OCI-LY1 (cell line): ENCODE results near the gene TTC16.

ENCODE experiments used
- H2AFZ ChIP-seq: fragments of 200-600 bp; sonication (generic), shearing (Covaris generic); 2 replicates; pipeline ENCODE4 v1.6.0; 2014; ENCODE audit warnings: antibody characterized with exemption, mild to moderate bottlenecking, low read length
- H3F3A ChIP-seq: fragments of 200-600 bp; sonication (generic), shearing (Covaris generic); 2 replicates; pipeline ENCODE4 v1.6.0; 2014; ENCODE audit warnings: mild to moderate bottlenecking, antibody characterized with exemption, low read length, moderate library complexity; ENCODE audit not compliant: insufficient read depth
- H3K27ac ChIP-seq: fragments of 200-600 bp; sonication (generic); 2 replicates; pipeline ENCODE4 v1.5.1; 2014; ENCODE audit warnings: low read length, mixed run types, mild to moderate bottlenecking, low read depth; ENCODE audit not compliant: poor library complexity, severe bottlenecking
- H3K27me3 ChIP-seq: fragments of 200-600 bp; sonication (generic); 2 replicates; pipeline ENCODE4 v1.6.0; 2014; ENCODE audit warnings: antibody characterized with exemption, mild to moderate bottlenecking, low read length, moderate library complexity; ENCODE audit not compliant: insufficient read depth
- H3K36me3 ChIP-seq: fragments of 200-600 bp; sonication (generic); 2 replicates; pipeline ENCODE4 v1.6.1; 2014; ENCODE audit warnings: mild to moderate bottlenecking, antibody characterized with exemption, low read length, moderate library complexity, mixed read lengths; ENCODE audit not compliant: insufficient read depth
- H3K4me1 ChIP-seq: fragments of 200-600 bp; sonication (generic); 2 replicates; pipeline ENCODE4 v1.5.1; 2014; ENCODE audit warnings: mild to moderate bottlenecking, low read length, moderate library complexity; ENCODE audit not compliant: insufficient read depth, severe bottlenecking
- H3K4me2 ChIP-seq: fragments of 200-600 bp; sonication (generic), shearing (Covaris generic); 2 replicates; pipeline ENCODE4 v1.6.1; 2014; ENCODE audit warnings: low read length
- H3K4me3 ChIP-seq: fragments of 200-600 bp; sonication (generic); 2 replicates; pipeline ENCODE4 v1.5.1; 2014; ENCODE audit warnings: low read length, low read depth, mild to moderate bottlenecking, mixed read lengths; ENCODE audit not compliant: poor library complexity, severe bottlenecking
- H3K79me2 ChIP-seq: fragments of 200-600 bp; shearing (Covaris generic); 2 replicates; pipeline ENCODE4 v1.6.1; 2016; ENCODE audit warnings: mixed run types, low read length, mixed read lengths; ENCODE audit not compliant: insufficient read depth
- H3K9ac ChIP-seq: fragments of 200-600 bp; sonication (generic), shearing (Covaris generic); 2 replicates; pipeline ENCODE4 v1.6.1; 2014; ENCODE audit warnings: mild to moderate bottlenecking, low read length, mixed read lengths
- H3K9me2 ChIP-seq: fragments of 200-600 bp; sonication (generic), shearing (Covaris generic); 2 replicates; pipeline ENCODE4 v1.6.1; 2014; ENCODE audit warnings: low read depth, mild to moderate bottlenecking, low read length, mixed read lengths
- H3K9me3 ChIP-seq: fragments of 200-600 bp; shearing (Covaris generic); 2 replicates; pipeline ENCODE4 v1.6.1; 2014; ENCODE audit warnings: low read length, mixed read lengths
- H4K20me1 ChIP-seq: fragments of 200-600 bp; sonication (generic), shearing (Covaris generic); 2 replicates; pipeline ENCODE4 v1.6.0; 2016; ENCODE audit warnings: mild to moderate bottlenecking, low read length; ENCODE audit not compliant: insufficient read depth
- EZH2 ChIP-seq: fragments of 200-600 bp; sonication (generic), shearing (Covaris generic); IDR thresholded peaks from 2 replicates; pipeline ENCODE4 v1.8.0; 2017; ENCODE audit warnings: borderline replicate concordance, mixed run types, mild to moderate bottlenecking, antibody characterized with exemption, low read length, moderate library complexity, mixed read lengths
- TF ChIP-seq, protein P1 (sequence below): fragments of 200-600 bp; sonication (generic), shearing (Covaris generic); IDR thresholded peaks from 2 replicates; pipeline ENCODE4 v1.5.1; 2017; ENCODE audit warnings: mild to moderate bottlenecking, antibody characterized with exemption, low read length, moderate library complexity, mixed read lengths

Gene TTC16

DNA sequence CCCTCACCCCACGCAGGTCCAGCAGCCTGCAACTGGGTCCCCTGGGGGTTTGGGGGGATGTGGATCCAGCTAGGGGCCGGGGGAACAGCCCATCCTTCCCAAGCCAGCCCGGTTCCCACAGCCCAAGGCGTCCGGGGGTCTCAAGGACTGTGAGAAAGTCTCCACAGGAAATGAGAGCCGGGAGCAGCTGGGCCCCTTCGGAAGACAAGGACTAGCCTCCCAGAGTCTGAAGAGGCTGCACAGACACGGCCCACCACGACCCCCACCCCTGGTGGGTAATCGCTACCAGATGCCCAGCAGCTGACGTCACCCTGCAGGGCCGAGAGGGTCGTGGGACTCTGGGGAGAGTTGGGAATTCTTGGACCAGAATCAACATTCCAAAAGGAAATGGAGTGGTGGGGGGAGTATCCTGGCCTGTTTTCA, 52.0 kb downstream of the TTC16 start:
- Histone ChIP-seq H3K27ac (peak overlapping the region; percentile 1), H4K20me1 (no peaks in the 10 kb centered on the region), H2AFZ (no peak overlapping the region), H3K4me2 (no peak overlapping the region), H3F3A (no peaks in the 10 kb centered on the region), H3K79me2 (no peaks in the 10 kb centered on the region), H3K27me3 (no peaks in the 10 kb centered on the region), H3K4me1 (peaks cover 40% of the 10 kb centered on the region), H3K9me2 (no peaks in the 10 kb centered on the region), H3K9me3 (no peaks in the 10 kb centered on the region), H3K9ac (no peak overlapping the region), H3K4me3 (no peak overlapping the region), H3K36me3 (no peaks in the 10 kb centered on the region)
- no peak for TF ChIP-seq EZH2
- TF ChIP-seq, protein P1, sequence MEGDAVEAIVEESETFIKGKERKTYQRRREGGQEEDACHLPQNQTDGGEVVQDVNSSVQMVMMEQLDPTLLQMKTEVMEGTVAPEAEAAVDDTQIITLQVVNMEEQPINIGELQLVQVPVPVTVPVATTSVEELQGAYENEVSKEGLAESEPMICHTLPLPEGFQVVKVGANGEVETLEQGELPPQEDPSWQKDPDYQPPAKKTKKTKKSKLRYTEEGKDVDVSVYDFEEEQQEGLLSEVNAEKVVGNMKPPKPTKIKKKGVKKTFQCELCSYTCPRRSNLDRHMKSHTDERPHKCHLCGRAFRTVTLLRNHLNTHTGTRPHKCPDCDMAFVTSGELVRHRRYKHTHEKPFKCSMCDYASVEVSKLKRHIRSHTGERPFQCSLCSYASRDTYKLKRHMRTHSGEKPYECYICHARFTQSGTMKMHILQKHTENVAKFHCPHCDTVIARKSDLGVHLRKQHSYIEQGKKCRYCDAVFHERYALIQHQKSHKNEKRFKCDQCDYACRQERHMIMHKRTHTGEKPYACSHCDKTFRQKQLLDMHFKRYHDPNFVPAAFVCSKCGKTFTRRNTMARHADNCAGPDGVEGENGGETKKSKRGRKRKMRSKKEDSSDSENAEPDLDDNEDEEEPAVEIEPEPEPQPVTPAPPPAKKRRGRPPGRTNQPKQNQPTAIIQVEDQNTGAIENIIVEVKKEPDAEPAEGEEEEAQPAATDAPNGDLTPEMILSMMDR: no peak

DNA sequence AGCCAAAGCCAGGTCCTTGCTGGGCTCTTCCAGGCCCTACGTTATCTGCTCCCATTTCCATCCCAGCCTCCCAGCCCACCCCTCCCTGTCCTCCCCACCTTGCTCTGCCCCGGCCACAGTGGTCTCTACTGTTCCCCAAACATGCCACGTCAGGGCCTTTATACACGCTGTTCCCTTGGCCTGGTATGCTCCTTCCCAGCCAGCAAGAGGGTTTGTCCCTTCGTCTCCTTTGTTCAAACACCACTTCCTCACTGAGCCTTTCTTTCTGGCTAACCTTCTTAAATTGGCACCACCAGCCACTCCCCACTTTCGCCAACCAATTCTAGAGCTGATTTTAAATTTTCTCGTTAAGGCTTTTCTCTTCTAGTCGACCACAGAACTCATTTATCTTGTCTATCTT, 52.8 kb downstream of the TTC16 start:
- Histone ChIP-seq H3K4me1 (peaks cover 48% of the 10 kb centered on the region), H3K9ac (no peak overlapping the region), H3F3A (no peaks in the 10 kb centered on the region), H3K9me3 (no peaks in the 10 kb centered on the region), H3K27me3 (no peaks in the 10 kb centered on the region), H3K36me3 (no peaks in the 10 kb centered on the region), H3K79me2 (no peaks in the 10 kb centered on the region), H2AFZ (no peak overlapping the region), H4K20me1 (no peaks in the 10 kb centered on the region), H3K4me3 (no peak overlapping the region), H3K9me2 (no peaks in the 10 kb centered on the region), H3K27ac (peak overlapping the region; percentile 30), H3K4me2 (no peak overlapping the region)
- no peak for TF ChIP-seq EZH2
- TF ChIP-seq, protein P1: no peak

DNA sequence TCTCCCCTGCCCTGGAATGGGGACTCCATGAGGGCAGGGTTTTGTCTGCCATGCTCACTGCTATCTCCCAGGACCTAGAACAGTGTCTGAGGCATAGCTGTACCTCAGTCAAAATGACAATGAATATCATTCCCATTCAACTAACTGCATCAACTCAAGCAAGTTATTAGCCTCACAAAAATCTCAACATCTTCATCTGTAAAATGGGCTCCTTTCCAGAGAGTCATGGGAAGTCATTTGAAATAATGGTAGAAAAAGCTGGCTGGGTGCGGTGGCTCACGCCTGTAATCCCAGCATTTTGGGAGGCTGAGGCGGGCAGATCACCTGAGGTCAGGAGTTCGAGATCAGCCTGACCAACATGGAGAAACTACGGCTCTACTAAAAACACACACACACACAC, 53.2 kb downstream of the TTC16 start:
- no peak overlapping the region for H3K9ac ChIP-seq
- no peak for TF ChIP-seq EZH2
- TF ChIP-seq, protein P1: no peak
- H3F3A ChIP-seq: no peaks in the 10 kb centered on the region
- H3K27me3 ChIP-seq: no peaks in the 10 kb centered on the region
- H3K36me3 ChIP-seq: no peaks in the 10 kb centered on the region
- peaks cover 52% of the 10 kb centered on the region for H3K4me1 ChIP-seq
- no peak overlapping the region for H2AFZ ChIP-seq
- no peaks in the 10 kb centered on the region for H3K9me2 ChIP-seq
- no peaks in the 10 kb centered on the region for H3K79me2 ChIP-seq
- no peak overlapping the region for H3K4me2 ChIP-seq
- H4K20me1 ChIP-seq: no peaks in the 10 kb centered on the region
- H3K9me3 ChIP-seq: no peaks in the 10 kb centered on the region
- no peak overlapping the region for H3K4me3 ChIP-seq
- H3K27ac ChIP-seq: peak overlapping the region; percentile 30
